Right lobe of liver (tissue), 6 donors: Measurements from ENCODE around the gene USP12. TPM values are rescaled to one million over a fixed set of nuclear protein-coding genes. Genes with fewer than 3 reads are reported as not detected.
A peak's percentile ranks its signal among the peaks of the same experiment; 100 is the strongest.

Source experiments
- ATAC-seq, 4 donors: fragments of 200-7000 bp; cut with Tn5 transposase; one replicate each; pipeline ENCODE4 v1.9.1; 2020; ENCODE audit warnings: mild to moderate bottlenecking in 4 of 4, moderate library complexity in 4 of 4
- DNase-seq, 3 donors: peaks; one replicate each; pipeline ENCODE4 v3.0.0-alpha.2; 2020
- H3K27ac ChIP-seq, 3 donors: fragments of 200-600 bp; one replicate each; pipeline ENCODE4 v1.8.0; 2022
- H3K27me3 ChIP-seq, 2 donors: fragments of 200-600 bp; one replicate each; pipeline ENCODE4 v1.8.0; 2022
- H3K36me3 ChIP-seq, 4 donors: fragments of 200-600 bp; sonication (generic) in 1 of 4; one replicate each; pipeline versions ENCODE4 v1.5.1 to v1.8.0; 2017 to 2022; ENCODE audit warnings: control low read depth in 1 of 4
- H3K4me1 ChIP-seq, 4 donors: fragments of 200-600 bp; sonication (generic) in 1 of 4; one replicate each; pipeline versions ENCODE4 v1.5.1 to v1.8.0; 2017 to 2022; ENCODE audit warnings: control low read depth in 1 of 4
- H3K4me3 ChIP-seq, 3 donors: fragments of 200-600 bp; one replicate each; pipeline ENCODE4 v1.8.0; 2022
- H3K9me3 ChIP-seq, 4 donors: fragments of 200-600 bp; sonication (generic) in 1 of 4; one replicate each; pipeline versions ENCODE4 v1.5.1 to v1.8.0; 2017 to 2022; ENCODE audit warnings: control low read depth in 1 of 4
- POLR2A ChIP-seq: fragments of 450-650 bp; IDR thresholded peaks from one replicate; pipeline ENCODE4 v1.6.1; 2017; ENCODE audit warnings: antibody characterized with exemption, mild to moderate bottlenecking
- WGBS: methylation state at CpG from one replicate; pipeline ENCODE4 v1.1.6; 2018; ENCODE audit warnings: low coverage, low lambda C conversion rate; ENCODE audit not compliant: insufficient coverage; ENCODE audit errors: missing lambda C conversion rate; 5-methylcytosine and 5-hydroxymethylcytosine counted together
- intact Hi-C, 2 donors: fragments of 100-400 bp; cut with DNase I; formaldehyde crosslinking; loops; one replicate each; pipeline versions ENCODE4 v1.11.2 to v1.14.1; 2022
- total RNA-seq, 6 experiments: library from RNA; depleted of rRNA in 2 of 6; stranded (reverse); fragments of >200 nt in 2 of 6; fragmentation: NEBNext Ultra II Directional in 3 of 6; extraction: Animal tissue kit (Norgen Biotek cat#: 25700) in 3 of 6; gene quantifications; one replicate each; pipeline versions ENCODE4 v1.1.0 to v1.2.4, GENCODE V29; 2016 to 2023
- TF ChIP-seq, protein P1 (sequence below), 4 donors: fragments of 200-600 bp in 3 of 4; fragments of 450-650 bp in 1 of 4; IDR thresholded peaks; one replicate each; pipeline versions ENCODE4 v1.5.1 to v1.8.0; 2016 to 2022; ENCODE audit warnings: antibody characterized with exemption in 4 of 4, mild to moderate bottlenecking in 2 of 4
- donor health status: DM: no; HTN: yes; CAD: no.
- donor health status: DM: no; HTN: no; CAD: no.
- donor health status: DM: no; HTN: no; CAD: no.
- donor health status: DM: no; HTN: yes; CAD: no.
- donor health status: DM: no; HTN: yes; CAD: no.

Gene USP12
- total RNA-seq, 6 experiments from 2014 or later, result 11.5 to 25.4 (median 14.6) TPM

DNA sequence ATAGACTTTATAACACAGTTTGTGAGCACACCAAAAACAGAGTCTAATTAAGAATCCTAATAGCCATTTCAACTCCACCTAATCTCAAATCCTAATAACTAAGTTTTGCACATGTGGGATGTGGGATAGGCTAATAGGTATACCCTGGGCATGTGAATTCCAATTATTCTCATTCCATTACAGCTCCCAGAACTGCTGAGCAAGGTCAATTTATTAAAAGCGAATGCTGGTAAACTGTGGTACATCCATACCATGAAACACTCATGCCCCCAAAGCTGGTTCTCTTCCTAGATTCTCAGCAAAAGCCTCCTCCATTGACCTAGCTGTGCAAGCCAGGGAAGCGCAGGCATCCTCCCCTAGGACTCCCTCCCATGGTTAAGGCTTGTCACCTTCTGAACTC is 113.8 kb downstream of the USP12 start:
- intact Hi-C loops, result no loop called here
- Histone ChIP-seq H3K27me3 (no peaks in the 10 kb centered on the region), H3K27ac (no peak overlapping the region), H3K36me3 (no peaks in the 10 kb centered on the region), H3K9me3 (no peaks in the 10 kb centered on the region), H3K4me3 (no peak overlapping the region), H3K4me1 (no peaks in the 10 kb centered on the region)
- DNase-seq (no peak), ATAC-seq (no peak)
- WGBS, result 100% methylated on average over 1 of the region's 2 CpGs
- TF ChIP-seq, protein P1, sequence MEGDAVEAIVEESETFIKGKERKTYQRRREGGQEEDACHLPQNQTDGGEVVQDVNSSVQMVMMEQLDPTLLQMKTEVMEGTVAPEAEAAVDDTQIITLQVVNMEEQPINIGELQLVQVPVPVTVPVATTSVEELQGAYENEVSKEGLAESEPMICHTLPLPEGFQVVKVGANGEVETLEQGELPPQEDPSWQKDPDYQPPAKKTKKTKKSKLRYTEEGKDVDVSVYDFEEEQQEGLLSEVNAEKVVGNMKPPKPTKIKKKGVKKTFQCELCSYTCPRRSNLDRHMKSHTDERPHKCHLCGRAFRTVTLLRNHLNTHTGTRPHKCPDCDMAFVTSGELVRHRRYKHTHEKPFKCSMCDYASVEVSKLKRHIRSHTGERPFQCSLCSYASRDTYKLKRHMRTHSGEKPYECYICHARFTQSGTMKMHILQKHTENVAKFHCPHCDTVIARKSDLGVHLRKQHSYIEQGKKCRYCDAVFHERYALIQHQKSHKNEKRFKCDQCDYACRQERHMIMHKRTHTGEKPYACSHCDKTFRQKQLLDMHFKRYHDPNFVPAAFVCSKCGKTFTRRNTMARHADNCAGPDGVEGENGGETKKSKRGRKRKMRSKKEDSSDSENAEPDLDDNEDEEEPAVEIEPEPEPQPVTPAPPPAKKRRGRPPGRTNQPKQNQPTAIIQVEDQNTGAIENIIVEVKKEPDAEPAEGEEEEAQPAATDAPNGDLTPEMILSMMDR (IDR thresholded peaks at IDR 0.05), result no peak
- TF ChIP-seq POLR2A, result no peak

GRCh38 chr13:27055526-27055925 is 116.1 kb downstream of the USP12 start:
- Histone ChIP-seq H3K36me3 (no peaks in the 10 kb centered on the region), H3K4me3 (no peak overlapping the region), H3K4me1 (no peaks in the 10 kb centered on the region), H3K27ac (no peak overlapping the region), H3K9me3 (no peaks in the 10 kb centered on the region), H3K27me3 (no peaks in the 10 kb centered on the region)
- DNase-seq (no peak), ATAC-seq (no peak)
- no peak for TF ChIP-seq POLR2A
- TF ChIP-seq, protein P1 (IDR thresholded peaks at IDR 0.05), result no peak
- intact Hi-C loops, result no loop called here
- WGBS, result 91% methylated on average over 5 of the region's 6 CpGs

GRCh38 chr13:27054760-27055159 is 116.9 kb downstream of the USP12 start:
- intact Hi-C loops, result no loop called here
- TF ChIP-seq, protein P1 (IDR thresholded peaks at IDR 0.05), result no peak
- no peak for TF ChIP-seq POLR2A
- WGBS, result 88% methylated on average over 2 of the region's 2 CpGs

GRCh38 chr13:27053902-27054595 is 117.6 kb downstream of the USP12 start:
- 66% methylated on average over 6 of the region's 6 CpGs for WGBS
- intact Hi-C loops, result no loop called here
- ATAC-seq (peak in 2 of 4 donors; percentile 10 to 17), DNase-seq (no peak)
- H3K27me3 ChIP-seq, result no peaks in the 10 kb centered on the region
- TF ChIP-seq, protein P1 (IDR thresholded peaks at IDR 0.05), result no peak
- no peak for TF ChIP-seq POLR2A
- H3K4me1 ChIP-seq, result no peaks in the 10 kb centered on the region
- no peak overlapping the region for H3K27ac ChIP-seq
- no peaks in the 10 kb centered on the region for H3K9me3 ChIP-seq
- no peak overlapping the region for H3K4me3 ChIP-seq
- no peaks in the 10 kb centered on the region for H3K36me3 ChIP-seq

More at GRCh38 chr13:27054760-27055159, 116.9 kb downstream of the USP12 start:
- Histone ChIP-seq H3K9me3 (no peaks in the 10 kb centered on the region), H3K36me3 (no peaks in the 10 kb centered on the region), H3K4me3 (no peak overlapping the region), H3K4me1 (no peaks in the 10 kb centered on the region), H3K27ac (no peak overlapping the region), H3K27me3 (no peaks in the 10 kb centered on the region)
- no peak for DNase-seq
- peak in 1 of 4 donors; percentile 27 for ATAC-seq
